C1 segment of cervical spinal cord (tissue), 14 donors: ENCODE data around the gene MAPK8.

ENCODE experiments used
- DNase-seq, 14 donors: peaks; one replicate each; lab custom pipeline; 2025; lab: John Stamatoyannopoulos, UW

MAPK8 gene

DNA sequence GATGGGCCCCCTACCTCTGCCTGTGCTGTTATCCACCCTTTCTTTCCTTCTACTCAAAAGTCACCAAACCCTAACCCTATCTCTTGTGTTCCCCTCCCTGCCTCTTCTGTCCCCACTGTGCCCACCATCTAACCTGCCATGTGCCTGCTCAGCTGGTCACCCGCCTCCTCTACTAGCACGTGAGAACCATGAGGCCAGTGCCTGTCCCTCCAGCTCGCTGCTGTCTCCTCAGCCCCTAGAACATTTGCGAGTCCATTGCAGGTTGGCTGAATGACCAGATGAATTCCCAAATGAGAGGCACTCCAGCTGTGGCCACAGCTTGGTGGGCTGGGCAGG lies 169.4 kb downstream of the MAPK8 start:
- no peak for DNase-seq

GRCh38 chr10:48476279-48476982 lies 170.0 kb downstream of the MAPK8 start:
- DNase-seq: no peak

- no peak for DNase-seq
Observed at GRCh38 chr10:48477141-48477540, 170.7 kb downstream of the MAPK8 start.

- DNase-seq: no peak
Observed at GRCh38 chr10:48477616-48478015, 171.1 kb downstream of the MAPK8 start.

DNA sequence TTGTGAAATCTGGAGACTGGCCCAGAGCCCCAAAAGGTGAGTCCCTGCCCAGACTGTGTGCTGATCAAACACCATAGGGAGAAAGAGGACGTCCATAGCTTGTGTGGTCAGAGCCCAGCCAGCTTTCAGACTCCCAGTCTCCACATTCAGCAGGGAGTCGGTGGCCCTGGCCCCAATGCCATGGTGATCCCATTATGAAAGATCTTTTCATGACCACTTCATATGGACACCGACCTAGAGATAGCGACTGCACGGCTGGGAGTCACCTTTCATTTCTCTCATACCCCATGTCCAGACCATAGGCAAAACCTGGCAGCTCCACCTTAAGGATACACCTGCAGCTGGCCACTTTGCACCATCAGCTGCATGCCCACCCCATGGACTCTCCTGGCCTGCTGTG lies 172.0 kb downstream of the MAPK8 start:
- DNase-seq: no peak

GRCh38 chr10:48478980-48479811 lies 172.7 kb downstream of the MAPK8 start:
- no peak for DNase-seq

DNA sequence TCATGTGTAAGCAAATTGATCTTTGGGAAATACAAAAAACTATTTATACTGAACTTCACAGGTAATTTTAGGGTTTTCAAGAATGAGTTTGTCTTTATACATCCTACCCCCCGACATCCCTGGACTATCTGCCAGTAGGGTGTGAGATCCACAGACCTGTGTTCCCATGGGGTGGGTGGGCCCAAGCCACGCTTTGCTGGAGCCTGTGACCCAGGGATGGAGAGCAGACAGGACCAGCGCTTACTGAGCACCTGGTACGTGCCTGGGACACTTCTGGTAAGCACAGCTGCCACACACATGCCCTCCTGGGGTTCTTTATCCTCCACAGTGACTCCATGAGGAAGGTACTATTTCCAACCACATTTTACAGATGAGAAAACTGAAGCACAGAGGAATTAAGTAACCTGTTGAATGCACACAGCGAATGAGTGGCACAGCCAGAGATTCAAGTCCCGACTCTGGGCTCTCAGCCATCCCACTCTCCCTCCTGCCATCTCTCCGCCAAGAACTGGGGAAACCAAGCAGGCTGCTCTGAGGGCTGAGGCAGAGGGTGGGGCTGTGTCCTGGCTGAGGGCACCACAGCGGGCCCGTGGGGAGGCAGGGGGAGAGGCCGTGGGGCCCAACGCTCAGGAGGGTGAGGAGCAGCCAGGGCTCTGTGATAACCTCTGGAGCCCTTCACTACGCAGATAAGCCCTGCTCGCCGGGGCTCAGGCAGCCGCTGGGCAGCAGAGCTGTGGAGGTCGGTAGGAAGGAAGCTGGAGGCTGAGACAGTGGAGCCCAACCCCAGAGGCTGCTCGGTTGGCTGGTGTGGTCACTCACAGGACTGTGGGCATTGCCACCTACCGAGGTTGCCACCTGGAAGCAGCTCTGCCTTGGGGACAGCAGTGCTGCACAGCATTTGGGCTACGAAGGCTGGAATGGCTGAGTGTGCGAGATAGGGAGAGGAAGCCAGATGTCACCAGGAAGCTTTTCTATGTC lies 174.2 kb downstream of the MAPK8 start:
- no peak for DNase-seq

DNA sequence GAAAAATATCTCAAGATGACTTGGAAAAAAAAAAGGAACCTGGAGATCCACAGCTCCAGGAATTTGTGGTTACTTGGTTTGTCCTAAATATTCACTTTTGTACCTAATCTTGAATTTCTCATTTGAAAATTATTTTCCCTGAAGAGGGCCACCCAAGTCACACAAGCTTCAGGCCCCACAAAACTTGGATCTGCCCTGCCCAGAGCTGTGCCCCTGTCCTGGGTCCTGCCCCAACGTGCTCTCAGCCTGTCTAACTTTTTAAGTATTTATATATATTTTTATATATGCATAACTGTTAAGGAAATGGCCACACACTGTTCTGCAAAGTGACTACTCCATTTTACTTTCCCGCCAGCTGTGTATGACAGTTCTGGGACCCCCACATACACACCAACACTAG lies 174.9 kb downstream of the MAPK8 start:
- DNase-seq: no peak

DNA sequence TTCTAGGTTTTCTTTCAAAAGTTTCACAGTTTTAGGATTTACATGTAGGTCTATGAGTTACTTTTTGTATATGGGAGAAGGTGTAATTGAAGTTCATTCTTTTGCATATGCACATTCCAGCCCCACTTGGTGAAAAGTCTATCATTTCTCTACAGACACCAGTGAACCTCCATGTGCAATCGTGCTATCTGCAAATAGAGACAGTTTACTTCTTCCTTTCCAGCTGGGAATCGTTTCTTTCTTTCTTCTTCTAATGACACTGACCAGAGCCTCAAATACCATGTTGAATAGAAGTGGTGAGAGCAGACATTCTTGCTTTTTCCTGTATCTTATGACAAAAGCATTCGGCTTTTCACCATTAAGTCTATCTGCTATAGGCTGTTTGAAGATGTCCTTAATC lies 175.7 kb downstream of the MAPK8 start:
- no peak for DNase-seq

DNA sequence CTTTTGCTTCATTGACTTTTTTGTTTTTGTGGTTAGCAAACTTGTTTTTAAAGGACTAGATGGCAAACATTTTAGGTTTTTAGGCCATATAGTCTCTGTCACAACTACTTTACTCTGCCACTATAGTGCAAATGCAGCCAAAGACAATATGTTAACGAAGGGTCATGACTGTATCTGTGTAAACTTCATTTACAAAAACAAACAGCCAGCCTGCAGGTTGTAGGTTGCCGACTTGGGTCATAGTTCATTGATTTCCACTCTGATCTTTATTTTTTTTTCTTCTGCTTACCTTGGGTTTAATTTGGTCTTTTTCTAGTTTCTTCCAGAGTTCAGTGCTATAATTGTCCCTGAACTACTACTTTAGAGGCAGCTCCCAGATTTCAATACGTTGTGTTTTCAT lies 178.4 kb downstream of the MAPK8 start:
- DNase-seq: no peak

DNA sequence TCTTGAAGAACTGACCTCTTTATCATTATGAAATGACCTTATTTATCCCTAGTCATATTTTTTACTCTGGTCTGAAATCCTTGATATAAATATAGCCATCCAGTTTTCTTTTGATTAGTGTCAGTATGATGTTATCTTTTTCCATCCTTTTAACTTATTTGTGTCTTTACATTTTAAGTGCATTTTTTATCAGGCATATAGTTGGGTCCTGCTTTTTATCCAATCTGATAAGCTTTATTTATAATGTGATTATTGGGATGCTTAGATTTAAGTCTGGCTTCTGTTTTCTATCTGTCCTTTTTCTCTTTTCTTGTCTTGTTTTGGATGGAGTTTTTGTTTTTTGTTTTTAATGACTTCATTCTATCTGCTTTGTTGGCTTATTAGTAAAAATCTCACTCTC lies 179.2 kb downstream of the MAPK8 start:
- DNase-seq: no peak

GRCh38 chr10:48487244-48487643 lies 180.8 kb downstream of the MAPK8 start:
- no peak for DNase-seq
